ENCODE data around the gene CD6.

CD6 gene

GRCh38 chr11:61034704-61035525 lies 63.4 kb downstream of the CD6 start:
- intact Hi-C loops (cut with DNase I) = no loop called here
- DNase-seq = no peak

- intact Hi-C loops (cut with DNase I) = no loop called here
These were observed 64.0 kb downstream of the CD6 start for GRCh38 chr11:61035526-61035835.

GRCh38 chr11:61037441-61038093 lies 66.1 kb downstream of the CD6 start:
- intact Hi-C loops (cut with DNase I) = no loop called here
- DNase-seq = peak in 1 of 42 donors; percentile 39

More at GRCh38 chr11:61035526-61035835, 64.0 kb downstream of the CD6 start:
- no peak for DNase-seq

- intact Hi-C loops (cut with DNase I) = no loop called here
- no peak for DNase-seq
These were observed 68.4 kb downstream of the CD6 start for GRCh38 chr11:61039916-61040315.

GRCh38 chr11:61041755-61042518 lies 70.5 kb downstream of the CD6 start:
- intact Hi-C loops (cut with DNase I) = no loop called here
- DNase-seq = peak; percentile 19 to 90 (median 68)

GRCh38 chr11:61042537-61042936 lies 71.1 kb downstream of the CD6 start:
- intact Hi-C loops (cut with DNase I) = no loop called here
- no peak for DNase-seq

- intact Hi-C loops (cut with DNase I) = no loop called here
- DNase-seq = no peak
These were observed 71.6 kb downstream of the CD6 start for GRCh38 chr11:61042961-61043540.

- intact Hi-C loops (cut with DNase I) = no loop called here
- DNase-seq = no peak
These were observed 73.8 kb downstream of the CD6 start for GRCh38 chr11:61045271-61045670.

- DNase-seq = no peak
- intact Hi-C loops (cut with DNase I) = no loop called here
These were observed 75.4 kb downstream of the CD6 start for GRCh38 chr11:61046833-61047232.

GRCh38 chr11:61048368-61049062 lies 77.0 kb downstream of the CD6 start:
- DNase-seq = no peak
- intact Hi-C loops (cut with DNase I) = no loop called here

- no peak for DNase-seq
- intact Hi-C loops (cut with DNase I) = no loop called here
These were observed 77.5 kb downstream of the CD6 start for GRCh38 chr11:61049063-61049377.

GRCh38 chr11:61049859-61050258 lies 78.4 kb downstream of the CD6 start:
- intact Hi-C loops (cut with DNase I) = no loop called here
- no peak for DNase-seq

GRCh38 chr11:61052182-61052972 lies 80.9 kb downstream of the CD6 start:
- intact Hi-C loops (cut with DNase I) = no loop called here
- DNase-seq = peak in 1 of 42 donors; percentile 23

- intact Hi-C loops (cut with DNase I) = no loop called here
- peak in 1 of 42 donors; percentile 10 for DNase-seq
These were observed 81.7 kb downstream of the CD6 start for GRCh38 chr11:61053191-61053590.

- peak in 1 of 42 donors; percentile 2 for DNase-seq
- intact Hi-C loops (cut with DNase I) = no loop called here
These were observed 83.0 kb downstream of the CD6 start for GRCh38 chr11:61054513-61054912.

- intact Hi-C loops (cut with DNase I) = no loop called here
- DNase-seq = peak in 1 of 42 donors; percentile 14
These were observed 83.6 kb downstream of the CD6 start for GRCh38 chr11:61054927-61055562.

GRCh38 chr11:61055776-61056175 lies 84.3 kb downstream of the CD6 start:
- no peak for DNase-seq
- intact Hi-C loops (cut with DNase I) = no loop called here

- intact Hi-C loops (cut with DNase I) = no loop called here
- no peak for DNase-seq
These were observed 85.1 kb downstream of the CD6 start for GRCh38 chr11:61056571-61056970.
